ENCODE results near the gene ZCCHC2. TPM values are rescaled to one million over a fixed set of nuclear protein-coding genes. Genes with fewer than 3 reads are reported as not detected.

ZCCHC2 gene
- total and polyA plus RNA-seq, 2 of the 8 experiments (the other 6 are each of a cell fraction or from before 2014, with no cell fraction given) = 13.5 to 18.6 TPM

DNA sequence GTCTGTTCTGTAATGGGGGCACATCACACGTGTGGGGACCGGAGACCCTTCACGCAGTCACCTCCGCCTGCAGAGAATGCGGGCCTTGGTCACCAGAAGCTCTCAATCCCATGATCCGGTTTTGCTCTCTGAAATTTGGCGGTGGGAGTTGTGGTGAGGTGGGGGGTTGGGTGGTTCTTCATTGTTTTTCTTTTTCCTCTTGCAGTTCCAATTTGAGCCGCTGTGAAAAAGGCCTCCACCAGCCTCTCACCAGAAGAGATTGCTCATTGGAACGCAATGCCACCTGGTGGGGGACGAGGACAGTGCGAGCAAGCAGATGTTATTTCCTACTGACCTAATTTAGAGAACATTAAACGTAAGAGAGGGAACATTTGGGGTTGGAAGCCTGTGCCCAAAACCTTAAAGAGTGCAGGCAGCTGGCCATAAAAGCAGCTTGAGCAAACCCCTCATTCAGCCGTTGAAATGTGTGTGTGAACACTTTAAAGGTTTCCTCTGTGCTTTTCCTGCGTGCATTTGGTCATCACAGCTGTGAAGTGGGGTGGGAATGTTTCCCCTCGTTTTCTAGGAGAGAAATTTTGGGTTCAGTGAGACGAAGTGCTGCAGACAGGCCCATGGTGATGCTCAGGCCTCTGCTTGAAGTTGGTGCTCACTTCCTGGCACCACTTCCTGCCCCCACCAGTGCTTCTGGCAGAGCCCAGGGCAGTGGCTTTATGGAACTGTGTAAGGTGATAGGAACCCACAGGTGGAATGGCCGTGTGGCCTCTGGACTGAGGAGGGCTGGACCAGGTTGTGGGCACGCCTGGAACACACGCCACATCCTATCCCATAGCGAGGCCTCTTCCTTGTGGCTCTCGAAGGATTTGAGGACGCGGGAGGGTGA is 61.7 kb downstream of the ZCCHC2 start (continued):
- TF ChIP-seq BACH1 (IDR thresholded peaks at IDR 0.05; ENCODE audit: low read length) (no peak), JUND (IDR thresholded peaks at IDR 0.05; ENCODE audit: low read length) (peak; percentile 22; the same call in 1 of the 2 replicates), EGR1 (IDR thresholded peaks at IDR 0.05; ENCODE audit: borderline replicate concordance, low read depth, low read length) (no peak), SIX5 (IDR thresholded peaks at IDR 0.05; ENCODE audit: low read depth, low read length) (no peak), YY1 (IDR thresholded peaks at IDR 0.05; ENCODE audit: low read depth, low read length) (0 out of 2 replicates have a peak, but pooled peaks have one; percentile 39), CHD1 (IDR thresholded peaks at IDR 0.05; ENCODE audit: low read depth, low read length) (no peak), HDAC2 (IDR thresholded peaks at IDR 0.05; ENCODE audit: borderline replicate concordance in 1 of 2, low read depth in 2 of 2, low read length in 2 of 2) (0 out of 4 replicates have a peak, but pooled peaks of 1 of the 2 experiments have one; percentile 4), CBX5 (IDR thresholded peaks at IDR 0.05; ENCODE audit: low read depth, low read length) (no peak)
